Central memory CD4-positive, alpha-beta T cell (primary cell): ENCODE data around the gene SLC7A10.
"Not testable (repeated sequence)": the region's sequence is repeated elsewhere in the genome, so short reads cannot be mapped to it uniquely, and the experiment has no call there.

Experiments
- DNase-seq: peaks from one replicate; pipeline ENCODE4 v3.0.0; 2022

The SLC7A10 gene

DNA sequence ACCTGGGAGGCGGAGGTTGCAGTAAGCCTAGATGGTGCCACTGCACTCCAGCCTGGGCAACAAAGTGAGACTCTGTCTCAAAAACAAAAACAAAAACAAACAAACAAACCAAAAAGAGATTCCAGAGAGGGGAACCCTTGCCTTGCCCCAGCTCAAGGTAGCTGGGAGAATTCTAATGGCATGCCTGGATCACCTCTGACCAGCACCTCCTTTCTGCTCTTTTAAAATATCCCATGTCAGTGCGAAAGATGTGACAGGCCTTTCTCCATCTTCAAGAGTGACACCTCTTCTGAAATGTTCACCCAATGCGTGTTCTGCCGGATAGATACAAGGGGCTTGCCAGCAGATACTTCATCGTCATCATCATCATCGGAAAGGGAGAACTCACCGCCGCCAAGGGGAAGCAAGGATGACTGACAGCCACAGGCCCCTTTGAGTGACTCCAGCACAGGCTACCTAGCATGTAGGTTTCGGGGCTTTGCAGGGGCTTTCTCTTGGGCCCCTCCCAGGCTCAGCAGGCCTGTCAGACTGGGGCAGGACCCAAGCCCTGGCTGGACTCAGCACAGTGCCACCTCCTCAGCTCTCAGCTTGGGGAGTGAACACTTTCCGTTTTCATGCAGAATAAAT lies 50.4 kb downstream of the SLC7A10 start:
- DNase-seq: no peak

DNA sequence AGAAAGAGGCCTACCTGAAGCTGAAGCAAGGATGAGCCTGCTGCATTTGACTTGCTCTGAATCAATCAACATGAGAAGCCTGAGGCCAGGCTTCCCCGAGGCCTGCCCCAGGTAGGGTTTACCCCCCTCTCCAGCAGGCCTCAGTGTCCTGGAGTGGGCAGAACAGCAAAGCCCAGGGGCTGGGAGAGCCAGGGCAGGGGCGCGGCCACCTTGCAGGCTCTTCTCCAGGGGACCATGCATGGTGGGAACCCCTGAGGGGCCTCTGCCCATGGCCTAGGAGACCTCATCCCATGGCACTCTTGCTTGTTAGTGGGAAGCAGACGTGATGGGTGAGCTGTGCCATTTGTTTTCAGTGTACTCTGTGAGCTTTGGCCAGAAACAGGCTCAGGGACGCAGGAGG lies 51.5 kb downstream of the SLC7A10 start:
- DNase-seq: no peak

DNA sequence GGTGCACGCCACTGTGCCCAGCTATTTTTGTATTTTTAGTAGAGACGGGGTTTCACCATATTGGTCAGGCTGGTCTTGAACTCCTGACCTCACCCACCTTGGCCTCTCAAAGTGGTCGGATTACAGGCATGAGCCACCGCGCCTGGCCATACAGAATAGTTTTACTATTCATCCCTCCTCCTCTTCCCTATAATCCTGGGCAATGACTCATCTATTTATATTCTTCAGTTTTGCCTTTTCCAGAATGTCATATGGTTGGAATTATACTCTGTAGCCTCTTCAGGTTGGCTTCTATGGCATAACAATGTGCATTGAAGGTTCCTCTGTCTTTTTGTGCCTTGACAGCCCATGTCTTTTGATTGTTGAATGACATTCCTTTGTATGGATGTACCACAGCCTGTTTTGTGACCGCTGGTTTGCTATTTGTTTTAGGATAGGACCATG lies 53.7 kb downstream of the SLC7A10 start:
- DNase-seq: no peak

DNA sequence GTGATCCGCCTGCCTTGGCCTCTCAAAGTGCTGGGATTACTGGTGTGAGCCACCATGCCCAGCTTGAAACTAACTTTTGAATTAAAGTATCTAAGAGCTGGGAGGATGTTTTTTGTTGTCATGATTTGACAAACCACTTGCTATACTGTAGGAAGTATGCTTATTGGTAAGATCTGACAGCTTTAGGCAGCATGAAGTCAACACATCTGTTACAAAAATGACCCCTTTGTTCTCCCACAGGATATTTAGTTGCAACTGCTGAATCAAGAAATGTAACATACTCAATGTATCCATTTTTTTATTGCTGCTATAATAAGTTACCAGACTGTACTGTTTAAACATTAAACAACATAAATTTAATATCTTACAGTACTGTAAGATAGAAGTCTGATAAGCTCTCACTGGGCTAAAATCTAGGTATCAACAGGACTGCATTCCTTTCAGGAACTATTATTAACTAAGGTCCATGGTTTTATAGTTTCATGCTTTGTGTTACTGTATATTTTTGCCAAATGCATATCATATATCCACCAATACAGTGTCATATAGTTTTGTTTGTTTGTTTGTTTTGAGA lies 54.3 kb downstream of the SLC7A10 start:
- no peak for DNase-seq

DNA sequence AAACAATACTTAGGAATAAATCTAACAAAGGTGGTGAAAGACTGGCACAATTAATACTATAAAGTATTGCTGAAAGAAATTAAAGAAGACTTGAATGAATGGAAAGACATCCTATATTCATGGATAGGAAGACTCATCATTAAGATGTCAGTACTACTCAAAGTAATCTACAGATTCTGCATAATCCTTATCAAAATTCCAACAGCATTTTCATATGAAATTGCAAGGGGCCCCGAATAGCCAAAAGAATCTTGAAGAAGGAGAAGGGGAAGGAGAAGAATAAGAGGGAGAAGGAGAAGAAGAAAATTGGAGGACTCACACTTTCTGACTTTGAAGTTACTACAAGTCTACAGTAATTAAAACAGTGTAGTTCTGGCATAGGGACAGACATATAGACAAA lies 57.1 kb downstream of the SLC7A10 start:
- no peak for DNase-seq

DNA sequence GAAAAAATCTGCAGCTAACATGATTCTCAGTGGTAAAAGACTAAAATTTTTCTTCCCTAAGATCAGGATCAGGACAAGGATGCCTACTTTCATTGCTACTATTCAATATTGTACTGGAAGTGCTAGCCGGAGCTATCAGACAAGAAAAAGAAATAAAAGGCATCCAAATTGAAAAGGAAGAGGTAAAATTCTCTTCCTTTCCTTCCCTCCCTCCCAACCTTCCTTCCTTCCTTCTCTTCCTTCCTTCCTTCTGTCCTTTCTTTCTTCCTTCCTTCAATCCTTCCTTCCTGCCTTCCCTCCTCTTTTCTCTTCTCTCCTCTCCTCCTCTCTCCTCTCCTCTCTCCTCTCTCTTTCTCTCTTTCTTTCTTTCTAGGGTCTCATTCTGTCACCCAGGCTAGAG lies 58.2 kb downstream of the SLC7A10 start:
- no peak for DNase-seq

DNA sequence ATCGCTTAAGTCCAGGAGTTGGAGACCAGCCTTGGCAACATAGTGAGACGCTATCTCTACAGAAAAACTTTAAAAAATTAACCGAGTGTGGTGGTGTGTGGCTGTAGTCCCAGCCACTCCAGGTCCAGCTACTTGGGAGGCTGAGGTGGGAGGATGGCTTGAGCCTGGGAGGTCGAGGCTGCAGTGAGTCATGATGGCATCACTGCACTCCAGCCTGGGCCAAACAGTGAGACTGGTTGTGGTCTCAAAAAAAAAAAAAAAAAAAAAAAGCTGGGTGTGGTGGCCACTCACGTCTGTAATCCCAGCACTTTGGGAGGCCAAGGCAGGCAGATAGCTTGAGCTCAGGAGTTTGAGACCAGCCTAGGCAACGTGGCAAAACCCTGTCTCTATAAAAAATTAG lies 59.6 kb downstream of the SLC7A10 start:
- not testable (repeated sequence) for DNase-seq

DNA sequence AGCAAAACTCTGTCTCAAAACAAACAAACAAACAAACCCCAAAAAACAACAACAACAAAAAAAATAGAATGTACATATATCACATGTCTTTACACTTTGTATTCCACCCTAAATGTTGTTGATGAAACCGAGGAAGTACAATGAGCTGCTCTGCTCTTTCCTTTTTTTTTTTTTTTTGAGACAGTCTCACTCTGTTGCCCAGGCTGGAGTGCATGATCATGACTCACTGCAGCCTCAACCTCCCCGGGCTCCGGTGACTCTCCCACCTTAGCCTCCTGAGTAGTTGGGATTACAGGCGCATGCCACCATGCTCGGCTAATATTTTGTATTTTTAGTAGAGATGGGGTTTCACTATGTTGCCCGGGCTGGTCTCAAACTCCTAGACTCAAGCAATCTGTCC lies 62.2 kb downstream of the SLC7A10 start:
- DNase-seq: no peak

DNA sequence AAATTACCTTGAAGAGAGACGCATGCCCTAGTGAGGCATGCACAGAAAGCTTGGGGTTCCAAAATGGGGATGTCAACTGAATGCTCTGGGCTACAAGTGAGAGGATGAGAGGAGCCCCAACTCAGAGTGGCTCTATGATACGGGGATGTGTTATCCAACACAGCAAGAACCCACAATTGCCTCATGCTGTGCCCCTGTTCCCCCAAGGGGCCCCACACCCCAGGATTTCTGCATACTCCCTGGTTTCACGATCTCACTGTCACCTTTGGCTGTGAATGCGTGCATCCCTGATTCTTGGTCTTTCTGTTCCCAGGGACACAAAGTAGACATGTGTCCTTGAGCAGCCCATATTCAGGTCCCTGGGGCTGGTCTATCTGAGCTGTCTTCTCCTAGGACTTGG lies 64.4 kb downstream of the SLC7A10 start:
- no peak for DNase-seq

DNA sequence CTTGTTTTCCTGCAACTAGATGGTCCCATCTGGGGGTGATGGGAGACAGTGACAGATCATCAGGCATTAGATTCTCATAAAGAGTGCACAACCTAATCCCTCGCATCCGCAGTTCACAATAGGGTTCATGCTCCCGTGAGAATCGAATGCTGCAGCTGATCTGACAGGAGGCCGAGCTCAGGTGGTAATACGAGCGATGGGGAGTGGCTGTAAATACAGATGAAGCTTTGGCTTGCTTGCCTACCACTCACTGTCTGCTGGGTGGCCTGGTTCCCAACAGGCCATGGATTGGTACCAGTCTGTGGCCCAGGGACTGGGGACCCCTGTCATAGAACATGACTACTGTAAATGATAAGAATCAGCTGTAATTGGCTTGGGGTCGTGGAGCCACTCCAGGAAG lies 65.8 kb downstream of the SLC7A10 start:
- no peak for DNase-seq

DNA sequence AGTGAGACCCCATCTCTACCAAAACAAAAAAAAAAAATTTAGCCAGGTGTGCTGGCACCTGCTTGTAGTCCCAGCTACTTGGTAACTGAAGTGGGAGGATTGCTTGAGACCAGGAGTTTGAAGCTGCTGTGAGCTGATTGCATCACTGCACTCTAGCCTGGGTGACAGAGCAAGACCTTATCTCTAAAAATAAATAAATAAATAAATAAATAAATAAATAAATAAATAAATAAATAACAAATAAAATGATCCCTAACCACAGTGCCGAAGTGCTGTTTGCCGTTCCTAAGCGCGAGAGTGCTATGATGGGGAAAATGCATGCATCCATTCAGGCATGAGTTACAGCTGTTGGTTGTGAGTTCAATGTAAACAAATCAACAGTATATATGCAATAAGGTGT lies 66.5 kb downstream of the SLC7A10 start:
- no peak for DNase-seq
